NCI-H1092 treated with DMSO at 0.1 percent for 48 hours (cell line): ENCODE measurements around the gene C17orf107.
"Not testable (repeated sequence)": the region's sequence is repeated elsewhere in the genome, so short reads cannot be mapped to it uniquely, and the experiment has no call there.

ENCODE experiments used
- DNase-seq: peaks from one replicate; lab custom pipeline; 2025; lab: John Stamatoyannopoulos, UW

The C17orf107 gene

GRCh38 chr17:4899341-4900230, at the start of gene C17orf107:
TSS of gene C17orf107 (plus strand) at chr17:4899536. CDS start at chr17:4899763, 227 bp downstream.
- DNase-seq: no peak

DNA sequence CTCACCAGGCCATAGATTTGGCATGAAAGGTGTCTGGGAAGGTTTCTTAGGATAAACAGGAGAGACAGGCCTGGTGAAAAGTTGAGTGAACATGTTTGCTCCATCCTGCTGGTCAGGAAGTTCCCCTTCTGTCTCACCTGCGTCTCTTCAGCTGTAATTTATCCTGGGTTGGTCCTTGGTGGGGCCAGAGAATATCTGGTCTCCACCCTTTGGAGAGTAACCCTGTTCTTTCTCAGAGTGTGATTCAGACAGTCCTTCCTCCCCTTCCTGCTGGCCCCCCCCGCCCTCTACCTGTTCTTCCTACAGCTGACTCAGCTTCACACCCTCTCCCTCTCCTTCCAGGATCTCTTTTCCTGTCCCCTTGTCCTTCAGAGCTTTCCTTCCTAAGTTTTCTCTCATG, 49.1 kb upstream of the C17orf107 start:
- DNase-seq: no peak

DNA sequence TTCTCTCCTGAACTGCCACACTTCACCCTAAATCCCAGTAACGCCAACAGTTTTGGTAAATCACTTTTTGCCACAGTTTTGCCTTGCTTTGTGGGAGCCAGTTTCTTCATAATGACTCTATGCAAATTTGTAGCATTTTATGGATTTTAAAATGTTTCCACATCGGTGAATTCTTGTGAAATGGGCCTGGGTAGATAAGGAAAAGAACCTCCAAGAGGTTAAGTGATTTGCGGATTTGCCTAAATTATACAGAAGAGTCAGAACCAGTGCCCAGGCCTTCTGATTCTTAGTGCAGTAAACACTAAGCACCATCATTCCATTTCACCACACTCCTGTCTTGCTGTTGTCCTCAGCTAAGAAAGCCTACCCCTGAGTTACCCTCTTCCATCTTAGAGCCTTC, 48.3 kb upstream of the C17orf107 start:
- DNase-seq: no peak

DNA sequence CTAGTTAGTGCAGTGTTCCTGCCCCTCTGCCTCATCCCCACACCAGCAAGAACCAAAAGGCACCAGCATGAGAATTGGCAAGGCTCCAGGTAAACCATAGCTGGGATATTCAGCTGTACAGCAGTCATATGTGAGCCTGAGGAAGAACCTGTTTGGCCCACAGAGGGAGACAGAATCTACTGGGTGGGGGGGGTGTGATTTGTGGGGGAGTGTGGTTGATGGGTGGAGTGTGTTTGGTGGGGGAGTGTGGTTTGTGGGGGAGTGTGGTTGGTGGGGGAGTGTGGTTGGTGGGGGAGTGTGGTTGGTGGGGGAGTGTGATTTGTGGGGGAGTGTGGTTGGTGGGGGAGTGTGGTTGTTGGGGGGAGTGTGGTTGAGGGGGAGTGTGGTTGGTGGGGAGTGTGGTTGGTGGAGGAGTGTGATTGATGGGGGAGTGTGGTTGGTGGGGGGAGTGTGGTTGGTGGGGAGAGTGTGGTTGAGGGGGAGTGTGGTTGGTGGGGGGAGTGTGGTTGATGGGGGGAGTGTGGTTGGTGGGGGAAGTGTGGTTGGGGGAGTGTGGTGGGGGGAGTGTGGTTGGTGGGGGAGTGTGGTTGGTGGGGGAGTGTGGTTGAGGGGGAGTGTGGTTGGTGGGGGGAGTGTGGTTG, 46.6 kb upstream of the C17orf107 start:
- no peak for DNase-seq

- no peak for DNase-seq
These were observed 46.1 kb upstream of the C17orf107 start for GRCh38 chr17:4853208-4853671.

- no peak for DNase-seq
These were observed 45.1 kb upstream of the C17orf107 start for GRCh38 chr17:4854111-4854681.

DNA sequence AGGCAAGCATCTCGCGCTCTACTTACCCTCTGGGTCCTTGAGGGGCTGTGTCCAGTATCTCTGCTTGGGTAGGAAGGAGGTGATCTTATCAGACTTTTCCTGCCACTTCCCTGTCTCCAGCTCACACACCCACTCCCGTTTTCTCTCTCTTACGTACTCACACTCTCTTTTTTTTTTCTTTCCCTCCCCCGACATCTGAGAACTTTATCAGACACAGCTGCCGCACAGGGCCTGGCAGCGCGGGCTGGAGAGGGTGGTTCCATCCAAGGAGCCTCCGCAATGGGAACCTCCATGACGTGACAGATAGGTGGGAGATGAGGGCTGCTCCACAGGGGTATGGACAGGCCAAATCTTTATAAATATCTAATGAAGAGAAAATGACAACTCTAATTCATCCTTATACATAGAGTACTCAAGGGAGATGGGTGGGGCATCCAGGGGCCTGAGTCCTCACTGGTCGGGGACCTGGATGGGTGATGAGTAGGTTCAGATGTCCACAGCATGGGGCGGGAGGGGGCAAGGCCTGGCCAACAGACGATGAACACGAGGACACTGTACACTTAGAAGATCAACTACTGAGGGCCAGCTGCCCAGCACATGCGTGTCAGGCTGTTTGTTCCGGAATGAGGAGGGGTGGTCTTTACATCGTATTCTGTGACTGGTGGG, 42.9 kb upstream of the C17orf107 start:
- no peak for DNase-seq

DNA sequence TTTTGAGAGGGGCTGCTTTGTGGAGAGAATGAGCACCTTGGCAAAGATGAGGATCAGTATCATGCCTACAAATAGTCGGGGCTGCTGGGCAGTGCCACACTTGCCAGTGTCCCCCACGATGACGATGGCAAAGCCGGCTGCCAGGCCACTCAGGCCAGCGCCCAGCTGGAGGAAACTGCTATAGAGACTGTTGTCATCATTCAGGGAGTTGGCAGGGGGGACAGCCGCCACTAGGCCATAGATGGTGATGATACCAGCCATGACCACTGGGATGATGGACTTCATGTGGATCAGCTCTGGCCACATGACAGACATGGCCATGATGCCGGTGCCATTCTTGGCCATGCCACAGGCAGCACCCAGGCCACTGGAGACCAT, 42.4 kb upstream of the C17orf107 start:
- no peak for DNase-seq

DNA sequence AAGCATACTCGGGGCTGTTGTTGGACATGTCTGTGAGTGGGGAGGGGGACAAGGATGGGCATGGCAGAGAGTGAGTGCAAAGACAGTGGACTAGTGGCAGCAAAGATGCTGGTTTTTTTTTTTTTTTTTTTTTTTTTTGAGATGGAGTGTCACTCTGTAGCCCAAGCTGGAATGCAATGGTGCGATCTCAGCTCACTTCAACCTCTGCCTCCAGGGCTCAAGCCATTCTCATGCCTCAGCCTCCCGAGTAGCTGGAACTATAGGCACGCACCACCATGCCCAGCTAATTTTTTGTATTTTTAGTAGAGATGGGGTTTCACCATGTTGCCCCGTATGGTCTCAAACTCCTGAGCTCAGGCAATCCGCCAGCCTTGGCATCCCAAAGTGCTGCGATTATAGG, 42.0 kb upstream of the C17orf107 start:
- not testable (repeated sequence) for DNase-seq

- DNase-seq: no peak
These were observed 41.1 kb upstream of the C17orf107 start for GRCh38 chr17:4858068-4858881.

DNA sequence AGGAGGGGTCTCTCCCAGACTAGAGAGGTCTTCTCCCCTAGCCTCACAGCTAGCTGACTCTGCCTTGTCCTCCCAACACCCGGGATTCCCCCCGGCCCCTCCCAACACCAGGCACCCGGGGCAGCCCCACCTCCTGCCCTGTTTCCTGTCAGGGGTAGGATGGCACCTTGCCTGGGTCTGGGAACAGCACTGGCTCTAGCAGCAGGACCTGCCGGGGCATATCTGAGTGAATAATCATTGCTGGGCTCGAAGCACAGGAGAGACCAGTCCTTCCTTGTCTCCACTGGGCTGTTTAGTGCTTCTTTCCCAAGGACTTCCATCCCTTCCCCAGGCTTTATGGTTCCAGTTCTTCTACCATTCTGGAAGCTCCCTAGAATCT, 40.5 kb upstream of the C17orf107 start:
- DNase-seq: no peak

DNA sequence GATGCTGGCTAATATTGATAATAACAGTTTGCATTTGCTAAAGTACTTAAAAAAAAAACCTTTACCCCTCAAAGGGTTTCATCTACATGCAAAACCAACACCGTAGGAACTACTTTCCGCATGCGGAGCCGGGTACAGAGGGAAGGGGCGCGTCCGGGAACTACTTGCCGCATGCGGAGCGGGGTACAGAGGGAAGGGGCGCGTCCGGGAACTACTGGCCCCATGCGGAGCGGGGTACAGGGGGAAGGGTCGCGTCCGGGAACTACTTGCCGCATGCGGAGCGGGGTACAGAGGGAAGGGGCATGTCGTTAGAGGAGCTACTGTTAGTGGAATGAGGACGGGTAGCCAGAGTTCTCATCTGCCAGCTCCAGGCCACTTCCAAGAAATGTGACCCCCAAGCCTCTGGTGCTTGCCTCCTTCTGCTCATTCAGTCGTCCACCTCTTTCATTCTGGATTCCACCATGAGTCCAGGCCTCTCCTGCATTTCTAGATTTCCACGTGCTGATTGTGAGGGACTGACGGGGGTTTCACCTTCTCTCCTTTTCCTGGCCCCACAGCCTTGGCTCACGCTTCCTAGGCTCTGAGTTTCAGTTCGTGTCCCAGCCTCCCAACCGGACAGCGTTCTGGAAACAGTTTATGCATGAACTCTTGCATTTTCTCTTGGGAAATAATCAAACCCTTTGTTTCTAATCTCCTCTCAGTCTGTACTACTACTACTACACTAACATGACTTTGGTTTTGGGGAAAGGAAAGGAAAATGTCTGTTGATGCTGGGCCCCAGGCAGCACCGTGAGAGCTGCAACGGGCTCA, 39.3 kb upstream of the C17orf107 start:
- DNase-seq: no peak

GRCh38 chr17:4860651-4861050, 38.7 kb upstream of the C17orf107 start:
- DNase-seq: no peak

GRCh38 chr17:4861052-4861451, 38.3 kb upstream of the C17orf107 start:
- no peak for DNase-seq

DNA sequence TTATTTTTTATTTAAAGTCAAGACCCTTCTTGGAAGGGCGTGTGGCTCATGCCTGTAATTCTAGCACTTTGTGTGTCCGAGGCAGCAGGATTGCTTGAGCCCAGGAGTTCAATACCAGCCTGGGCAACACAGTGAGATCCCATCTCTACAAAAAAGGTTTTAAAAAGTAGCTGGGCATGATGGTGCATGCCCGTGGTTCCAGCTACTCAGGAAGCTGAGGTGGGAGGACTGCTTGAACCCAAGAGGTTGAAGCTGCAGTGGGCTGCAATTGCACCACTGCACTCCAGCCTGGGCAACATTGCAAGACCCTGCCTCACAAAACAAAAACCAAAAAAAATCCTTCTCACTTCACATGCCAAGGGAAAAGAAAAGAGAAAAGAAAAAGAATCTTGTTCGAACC, 36.6 kb upstream of the C17orf107 start:
- no peak for DNase-seq

DNA sequence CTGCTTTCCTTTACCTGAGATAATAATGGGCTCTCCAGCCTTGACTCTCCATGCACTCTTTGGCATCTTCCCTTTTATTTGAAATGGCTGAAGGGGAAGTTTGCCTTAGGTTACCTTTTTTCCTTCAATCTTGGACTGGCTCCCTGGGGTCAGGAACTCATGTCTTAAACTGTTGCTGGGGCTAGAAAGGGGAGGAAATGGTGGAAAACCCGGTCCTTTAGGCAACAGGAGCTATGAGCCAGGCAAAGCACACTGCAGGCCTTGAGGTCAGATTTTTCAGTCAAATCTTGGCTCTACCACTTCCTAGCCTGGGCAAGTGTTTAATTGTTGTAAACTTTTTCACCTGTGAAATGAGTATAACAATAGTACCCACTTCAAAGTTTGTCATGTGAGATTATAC, 36.0 kb upstream of the C17orf107 start:
- no peak for DNase-seq

- DNase-seq: not testable (repeated sequence)
These were observed 31.8 kb upstream of the C17orf107 start for GRCh38 chr17:4867535-4867934.

DNA sequence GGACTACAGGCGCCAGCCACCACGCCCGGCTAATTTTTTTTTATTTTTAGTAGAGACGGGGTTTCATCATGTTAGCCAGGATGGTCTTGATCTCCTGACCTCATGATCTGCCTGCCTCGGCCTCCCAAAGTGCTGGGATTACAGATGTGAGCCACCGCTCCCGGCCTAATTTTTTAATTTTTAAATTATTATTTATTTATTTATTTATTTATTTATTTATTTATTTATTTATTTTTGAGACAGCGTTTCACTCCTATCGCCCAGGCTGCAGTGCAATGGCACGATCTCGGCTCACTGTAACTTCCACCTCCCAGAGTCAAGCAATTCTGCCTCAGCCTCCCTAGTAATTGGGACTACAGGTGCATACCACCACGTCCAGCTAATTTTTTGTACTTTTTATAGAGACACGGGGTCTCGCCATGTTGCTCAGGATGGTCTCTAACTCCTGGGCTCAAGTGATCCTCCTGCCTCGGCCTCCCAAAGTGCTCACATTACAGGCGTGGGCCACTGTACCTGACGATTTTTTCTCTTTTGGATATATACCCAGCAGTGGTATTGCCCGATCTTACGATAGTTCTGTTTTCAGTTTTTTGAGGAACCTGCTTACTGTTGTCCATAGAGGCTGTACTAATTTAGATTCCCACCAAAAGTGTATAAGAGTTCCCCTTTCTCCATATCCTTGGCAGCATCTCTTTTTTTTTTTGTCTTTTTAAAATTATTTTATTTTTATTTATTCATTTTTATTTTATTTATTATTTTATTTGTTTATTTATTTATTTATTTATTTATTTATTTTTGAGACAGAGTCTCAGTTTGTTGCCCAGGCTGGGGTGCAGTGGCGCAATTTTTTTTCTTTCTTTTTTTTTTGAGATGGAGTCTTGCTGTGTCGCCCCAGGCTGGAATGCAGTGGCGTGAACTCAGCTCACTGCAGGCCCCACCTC, 30.0 kb upstream of the C17orf107 start:
- DNase-seq: not testable (repeated sequence)

GRCh38 chr17:4870855-4871254, 28.5 kb upstream of the C17orf107 start:
- no peak for DNase-seq

DNA sequence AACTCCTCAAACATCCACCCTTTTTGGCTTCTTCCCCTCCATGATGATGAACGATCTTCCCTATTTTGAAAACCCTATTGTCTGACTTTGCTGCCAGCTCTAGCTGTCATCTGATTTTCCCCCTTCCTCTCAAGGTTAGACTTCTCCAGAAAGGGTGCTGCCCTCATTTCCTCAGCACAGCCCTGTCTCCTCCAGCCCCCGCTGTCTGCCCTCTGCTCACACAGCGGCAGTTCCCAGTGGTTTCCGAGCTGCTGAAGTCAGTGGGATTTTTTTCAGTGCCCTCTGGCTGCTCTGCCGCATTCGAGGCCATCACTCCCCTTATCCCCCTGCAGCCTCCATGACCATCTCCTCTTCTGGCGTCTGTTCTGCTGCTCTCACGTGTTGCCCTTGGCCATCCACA, 26.6 kb upstream of the C17orf107 start:
- no peak for DNase-seq
